BJ (cell line): ENCODE data around the gene BAG5. TPM values are rescaled to one million over a fixed set of nuclear protein-coding genes. Genes with fewer than 3 reads are reported as not detected.

Experiments
- CTCF ChIA-PET: fragments of 350-600 bp; formaldehyde crosslinking; extraction: SDS; loops from one replicate; lab custom pipeline; 2021; ENCODE audit warnings: antibody characterized with exemption, inconsistent platforms; lab: Yijun Ruan, JAX
- POLR2A ChIA-PET: fragments of 300-600 bp; sonication (Branson Sonifier 250); formaldehyde crosslinking; extraction: SDS; loops from one replicate; lab custom pipeline; 2021; ENCODE audit warnings: antibody characterized with exemption; lab: Charles Lee
- DNase-seq: peaks from one replicate; pipeline ENCODE4 v3.0.0-alpha.2; 2011; ENCODE audit warnings: low read depth
- H3K27me3 ChIP-seq: 2 replicates; pipeline ENCODE4 v1.6.0; 2011; ENCODE audit warnings: low read length; ENCODE audit not compliant: control insufficient read depth, insufficient read depth
- H3K36me3 ChIP-seq: 2 replicates; pipeline ENCODE4 v1.5.1; 2011; ENCODE audit warnings: low read length; ENCODE audit not compliant: control insufficient read depth, insufficient read depth
- H3K4me3 ChIP-seq: 2 replicates; pipeline ENCODE4 v1.5.1; 2011; ENCODE audit warnings: low read depth, mild to moderate bottlenecking, control low read depth, low read length
- polyA plus RNA-seq: library from polyadenylated mRNA; depleted of rRNA; stranded (reverse); fragments of >200 nt; gene quantifications from 2 replicates; pipeline ENCODE4 v1.2.3, GENCODE V29; 2011
- TF ChIP-seq, protein P1 (sequence below): IDR thresholded peaks from 2 replicates; pipeline ENCODE4 v1.5.1; 2011; ENCODE audit warnings: low read depth, mild to moderate bottlenecking, control low read depth, inconsistent platforms, low read length, moderate library complexity; ENCODE audit not compliant: insufficient read depth

The BAG5 gene
- polyA plus RNA-seq, 1 experiment, result 4.9 TPM

DNA sequence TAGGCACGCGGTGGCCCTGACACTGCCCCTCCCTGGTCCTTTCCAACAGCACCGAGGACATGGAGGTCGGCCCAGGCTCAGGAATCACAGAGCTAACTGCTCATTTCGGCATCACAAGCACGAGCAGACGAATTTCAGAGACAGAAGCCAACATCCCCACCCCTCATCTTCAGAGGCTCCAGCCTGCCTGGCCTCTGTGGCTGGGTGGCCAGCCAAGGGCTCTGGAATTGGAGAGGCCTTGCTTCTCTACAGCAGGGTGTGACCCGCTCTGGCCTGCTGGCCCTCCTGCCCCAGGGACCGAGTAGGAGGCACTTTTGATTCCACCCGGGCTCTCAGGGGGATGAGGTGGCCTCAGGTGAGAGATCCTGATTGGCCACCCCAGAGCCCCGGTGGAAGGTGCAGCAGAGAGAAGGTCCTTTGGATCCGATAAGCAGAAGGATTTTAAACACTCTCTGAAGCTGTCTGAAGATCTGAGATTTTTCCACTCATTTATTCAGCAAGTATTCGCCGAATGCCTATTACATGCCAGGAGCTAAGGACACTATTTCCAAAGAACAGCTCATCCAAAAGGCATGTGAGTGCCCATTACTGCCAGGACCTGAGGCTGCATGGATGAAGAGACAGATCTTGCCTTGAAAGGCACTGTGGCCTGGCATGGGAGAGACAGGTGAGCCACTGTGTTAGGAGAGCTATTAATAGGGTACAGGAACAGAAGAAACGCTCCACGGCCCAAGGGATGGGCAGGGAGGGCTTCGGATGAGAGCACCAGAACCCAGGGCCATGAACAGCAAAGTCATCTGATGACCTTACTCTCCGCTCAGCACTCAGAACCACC, 10.2 kb downstream of the BAG5 start:
- TF ChIP-seq, protein P1, sequence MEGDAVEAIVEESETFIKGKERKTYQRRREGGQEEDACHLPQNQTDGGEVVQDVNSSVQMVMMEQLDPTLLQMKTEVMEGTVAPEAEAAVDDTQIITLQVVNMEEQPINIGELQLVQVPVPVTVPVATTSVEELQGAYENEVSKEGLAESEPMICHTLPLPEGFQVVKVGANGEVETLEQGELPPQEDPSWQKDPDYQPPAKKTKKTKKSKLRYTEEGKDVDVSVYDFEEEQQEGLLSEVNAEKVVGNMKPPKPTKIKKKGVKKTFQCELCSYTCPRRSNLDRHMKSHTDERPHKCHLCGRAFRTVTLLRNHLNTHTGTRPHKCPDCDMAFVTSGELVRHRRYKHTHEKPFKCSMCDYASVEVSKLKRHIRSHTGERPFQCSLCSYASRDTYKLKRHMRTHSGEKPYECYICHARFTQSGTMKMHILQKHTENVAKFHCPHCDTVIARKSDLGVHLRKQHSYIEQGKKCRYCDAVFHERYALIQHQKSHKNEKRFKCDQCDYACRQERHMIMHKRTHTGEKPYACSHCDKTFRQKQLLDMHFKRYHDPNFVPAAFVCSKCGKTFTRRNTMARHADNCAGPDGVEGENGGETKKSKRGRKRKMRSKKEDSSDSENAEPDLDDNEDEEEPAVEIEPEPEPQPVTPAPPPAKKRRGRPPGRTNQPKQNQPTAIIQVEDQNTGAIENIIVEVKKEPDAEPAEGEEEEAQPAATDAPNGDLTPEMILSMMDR, result no peak
- Histone ChIP-seq H3K36me3 (no peaks in the 10 kb centered on the region), H3K4me3 (no peak overlapping the region), H3K27me3 (no peaks in the 10 kb centered on the region)
- CTCF ChIA-PET, result interaction anchor here (1.6 to 15.2 kb wide), 3 partner anchors 10 to 33 kb away, joined by 6 to 228 read pairs (median 14); partner anchors contain the start of gene CKB
- no peak for DNase-seq
- POLR2A ChIA-PET, result interaction anchor here (0.6 kb wide), 1 partner anchor 46 kb away, joined by 3 read pairs; no protein-coding TSS in a partner anchor

DNA sequence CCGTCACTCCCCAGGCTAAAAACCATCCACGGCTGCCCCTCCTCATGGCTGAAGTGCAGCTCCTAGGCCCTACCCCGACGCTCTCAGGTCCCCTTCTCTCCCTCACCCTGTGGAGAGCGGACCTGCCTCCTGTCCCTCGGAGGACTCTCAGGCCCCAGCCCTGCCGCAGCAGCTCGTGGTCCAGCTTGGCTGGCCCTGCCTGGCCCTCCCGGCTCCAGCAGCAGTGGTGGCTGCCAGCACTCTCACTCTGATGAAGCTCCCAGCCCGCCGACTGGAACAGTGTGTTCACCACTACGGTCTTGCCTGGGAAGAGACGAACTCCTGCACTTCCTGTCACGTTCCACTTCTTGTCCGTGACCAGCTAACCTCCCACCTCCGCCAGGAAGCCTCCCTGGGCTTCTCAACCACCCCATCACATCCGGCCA, 11.1 kb downstream of the BAG5 start:
- ChIA-PET CTCF (interaction anchor here (0.6 to 15.2 kb wide), 5 partner anchors 9 to 475 kb away, joined by 4 to 228 read pairs (median 6); partner anchors contain the start of gene CKB), POLR2A (interaction anchor here (0.6 kb wide), 1 partner anchor 45 kb away, joined by 3 read pairs; no protein-coding TSS in a partner anchor)
- H3K27me3 ChIP-seq, result no peaks in the 10 kb centered on the region
- TF ChIP-seq, protein P1, result no peak
- DNase-seq, result no peak
- no peaks in the 10 kb centered on the region for H3K36me3 ChIP-seq
- no peak overlapping the region for H3K4me3 ChIP-seq

DNA sequence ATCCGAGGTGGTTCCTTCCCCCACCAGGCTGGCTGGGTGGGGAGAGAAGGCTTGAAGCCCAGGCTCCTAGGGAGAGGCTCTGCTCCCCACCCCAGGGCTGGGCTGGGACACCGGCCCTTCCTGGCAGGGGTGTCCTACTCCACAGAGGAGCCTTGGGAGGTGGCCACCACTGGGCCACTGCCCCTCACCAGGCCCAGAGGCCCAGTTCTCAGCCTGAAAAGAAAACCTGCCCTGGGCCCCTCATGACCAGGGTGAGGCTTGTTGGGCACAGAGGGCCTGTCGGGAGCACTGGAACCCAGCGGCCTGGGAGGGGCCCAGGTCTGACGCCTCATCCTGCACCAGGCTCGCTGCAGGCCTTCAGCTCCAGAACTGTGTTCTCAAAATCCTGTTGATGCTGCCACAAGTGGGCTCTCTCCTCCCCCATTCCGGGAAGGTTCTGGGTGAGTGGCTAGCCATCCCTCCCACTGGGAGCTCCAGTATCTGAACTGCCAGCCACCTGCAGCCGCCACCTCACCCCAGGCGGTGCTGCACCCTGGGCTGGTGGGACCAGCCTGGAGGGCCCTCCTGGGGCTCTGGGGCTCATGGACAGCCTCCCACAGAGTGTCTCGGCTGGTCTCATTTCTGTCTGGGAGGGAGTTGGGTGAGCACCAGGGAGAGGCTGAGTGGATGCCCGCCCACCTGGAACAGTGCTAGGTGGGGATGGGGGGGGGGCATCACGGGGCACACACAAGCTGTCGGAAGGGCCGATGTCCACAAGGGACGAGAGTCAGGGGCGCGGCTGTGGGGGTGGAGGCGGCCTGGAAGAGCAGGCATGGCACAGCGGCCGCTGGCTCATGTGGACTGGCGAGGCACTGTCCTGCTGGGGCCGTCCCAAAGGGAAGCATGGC, 11.8 kb downstream of the BAG5 start:
- Histone ChIP-seq H3K36me3 (no peaks in the 10 kb centered on the region), H3K4me3 (no peak overlapping the region), H3K27me3 (no peaks in the 10 kb centered on the region)
- TF ChIP-seq, protein P1, result no peak
- no peak for DNase-seq
- POLR2A ChIA-PET, result no interaction called here
- CTCF ChIA-PET, result interaction anchor here (0.6 to 15.2 kb wide), 4 partner anchors 8 to 475 kb away, joined by 4 to 228 read pairs (median 9); partner anchors contain the start of gene CKB

DNA sequence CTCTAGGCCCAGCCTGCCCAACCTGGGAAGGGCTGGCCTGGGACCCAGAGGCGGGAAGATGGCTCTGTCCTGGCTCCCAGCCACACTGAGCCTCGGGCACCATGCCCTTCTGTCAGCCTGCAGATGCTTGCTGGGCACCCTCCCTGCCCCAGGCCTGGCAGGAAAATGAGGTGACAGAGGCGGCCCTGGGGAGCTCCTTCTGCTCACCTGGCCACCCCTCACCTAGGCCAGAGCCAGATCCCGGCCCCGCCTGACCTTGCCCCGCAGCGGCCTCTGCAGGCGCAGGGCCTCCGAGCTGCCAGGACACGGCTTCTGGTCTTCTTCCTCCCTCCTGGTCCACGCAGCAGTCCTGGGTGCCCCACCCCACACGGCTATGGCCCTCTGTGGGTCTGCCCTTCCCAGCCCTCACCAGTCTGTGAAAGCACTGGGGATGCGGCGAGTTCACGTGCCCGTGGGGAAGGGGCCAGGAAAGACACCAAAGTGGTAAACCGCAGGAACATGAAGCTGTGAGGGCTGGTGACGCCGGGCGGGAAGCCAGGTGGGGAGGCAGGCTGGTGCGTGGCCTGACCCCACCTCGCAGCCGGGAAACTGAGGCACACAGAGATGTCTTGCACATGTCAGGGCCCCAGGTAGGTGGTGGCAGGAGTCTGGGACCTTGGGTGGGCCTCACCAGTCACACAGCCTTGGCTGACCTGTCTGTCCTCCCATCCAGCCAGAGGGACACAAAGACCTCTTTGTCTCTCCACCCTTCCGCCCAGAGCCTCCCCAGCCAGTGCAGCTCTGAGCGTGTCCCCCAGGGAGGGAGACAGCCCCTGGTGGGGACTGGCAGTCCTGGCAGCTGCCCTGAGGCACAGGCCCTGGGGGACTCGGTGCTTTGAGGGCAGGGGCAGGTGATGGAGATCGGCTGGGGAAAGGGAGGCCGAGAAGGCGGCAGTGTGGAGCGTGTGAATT, 12.8 kb downstream of the BAG5 start:
- TF ChIP-seq, protein P1, result no peak
- Histone ChIP-seq H3K27me3 (no peaks in the 10 kb centered on the region), H3K36me3 (no peaks in the 10 kb centered on the region), H3K4me3 (no peak overlapping the region)
- CTCF ChIA-PET, result interaction anchor here (15.2 kb wide), 1 partner anchor 31 kb away, joined by 228 read pairs; the partner anchor contains the start of gene CKB
- DNase-seq, result no peak
- POLR2A ChIA-PET, result no interaction called here
